GM23248 (cell line): ENCODE measurements around the gene LCNL1.

ENCODE experiments used
- EZH2 ChIP-seq: fragments of 200-600 bp; sonication (generic); IDR thresholded peaks from 2 replicates; pipeline ENCODE4 v1.6.1; 2018; ENCODE audit warnings: antibody characterized with exemption, mild to moderate bottlenecking; ENCODE audit not compliant: insufficient read depth, poor library complexity, severe bottlenecking
- EZH2phosphoT487 ChIP-seq: fragments of 200-600 bp; sonication (generic); IDR thresholded peaks from 2 replicates; pipeline ENCODE4 v1.6.1; 2018; ENCODE audit warnings: antibody characterized with exemption, moderate library complexity, mild to moderate bottlenecking, low read depth; ENCODE audit not compliant: insufficient read depth

- TF ChIP-seq EZH2 (no peak), EZH2phosphoT487 (no peak)
These were observed 17.6 kb downstream of the LCNL1 start for GRCh38 chr9:137000177-137000930.
